Caco-2 (cell line): ENCODE data around the gene LHFPL3. TPM values are rescaled to one million over a fixed set of nuclear protein-coding genes. Genes with fewer than 3 reads are reported as not detected.

Experiments
- BruUV-seq: library from RNA; stranded (reverse); fragments of 400-500 nt; replicated peaks from 2 replicates; lab custom pipeline; 2021; lab: Mats Ljungman, UMichigan
- CTCF ChIA-PET: fragments of 300-600 bp; sonication (Branson Sonifier 250); formaldehyde crosslinking; loops from one replicate; lab custom pipeline; 2022; ENCODE audit warnings: antibody characterized with exemption; lab: Charles Lee
- POLR2A ChIA-PET: fragments of 300-600 bp; sonication (Branson Sonifier 250); formaldehyde crosslinking; loops from one replicate; lab custom pipeline; 2022; ENCODE audit warnings: antibody characterized with exemption; lab: Charles Lee
- DNase-seq, 2 experiments: peaks; one replicate each; pipeline versions ENCODE4 v3.0.0 to v3.0.0-alpha.2; 2020 to 2022
- H3K27me3 ChIP-seq: replicated peaks from 2 replicates; pipeline ENCODE4 v1.6.0; 2011; ENCODE audit warnings: low read length; ENCODE audit not compliant: control insufficient read depth, insufficient read depth
- H3K36me3 ChIP-seq: 2 replicates; pipeline ENCODE4 v1.5.1; 2011; ENCODE audit warnings: low read length; ENCODE audit not compliant: control insufficient read depth, insufficient read depth
- H3K4me1 ChIP-seq: fragments of 250-450 bp; sonication (Bioruptor Pico); 2 replicates; pipeline ENCODE4 v1.5.1; 2020; ENCODE audit warnings: mild to moderate bottlenecking
- H3K4me3 ChIP-seq: 2 replicates; pipeline ENCODE4 v1.5.1; 2011; ENCODE audit warnings: low read depth, mild to moderate bottlenecking, control low read depth, low read length
- H3K9me3 ChIP-seq: fragments of 250-450 bp; sonication (Bioruptor Pico); 2 replicates; pipeline ENCODE4 v1.5.1; 2020; ENCODE audit warnings: mild to moderate bottlenecking, moderate library complexity
- H3K27ac Mint-ChIP-seq: one replicate; pipeline ENCODE4 v1.8.0; 2022; ENCODE audit warnings: mixed read lengths; ENCODE audit not compliant: unreplicated experiment
- H3K27me3 Mint-ChIP-seq: one replicate; pipeline ENCODE4 v1.8.0; 2022; ENCODE audit warnings: mixed read lengths; ENCODE audit not compliant: insufficient read depth, unreplicated experiment
- H3K36me3 Mint-ChIP-seq: one replicate; pipeline ENCODE4 v1.8.0; 2022; ENCODE audit warnings: mild to moderate bottlenecking, mixed read lengths; ENCODE audit not compliant: insufficient read depth, unreplicated experiment
- H3K4me1 Mint-ChIP-seq: one replicate; pipeline ENCODE4 v1.8.0; 2022; ENCODE audit warnings: low read depth, mixed read lengths; ENCODE audit not compliant: unreplicated experiment
- H3K4me3 Mint-ChIP-seq: one replicate; pipeline ENCODE4 v1.8.0; 2022; ENCODE audit warnings: mild to moderate bottlenecking, moderate library complexity, mixed read lengths; ENCODE audit not compliant: unreplicated experiment
- H3K9me3 Mint-ChIP-seq: one replicate; pipeline ENCODE4 v1.8.0; 2022; ENCODE audit warnings: mixed read lengths; ENCODE audit not compliant: unreplicated experiment
- intact Hi-C: fragments of 100-400 bp; cut with micrococcal nuclease; formaldehyde crosslinking; loops from one replicate; pipeline ENCODE4 v1.10.0; 2022; ENCODE audit not compliant: unreplicated experiment
- total RNA-seq: library from RNA; stranded (reverse); gene quantifications from 2 replicates; pipeline ENCODE4 v1.2.3, GENCODE V29; 2022
- TF ChIP-seq, protein P1 (sequence below), 2 experiments: fragments of 200-600 bp in 1 of 2; IDR thresholded peaks; 1 replicate in 1 of 2; 2 replicates in 1 of 2; pipeline versions ENCODE4 v1.5.1 to v1.8.0; 2011 to 2022; ENCODE audit warnings: antibody characterized with exemption in 1 of 2, control low read depth in 1 of 2, inconsistent platforms in 1 of 2, low read depth in 1 of 2, low read length in 1 of 2, mild to moderate bottlenecking in 1 of 2, moderate library complexity in 1 of 2; ENCODE audit not compliant: insufficient read depth in 1 of 2, severe bottlenecking in 1 of 2, unreplicated experiment in 1 of 2

Gene LHFPL3
- total RNA-seq, 1 experiment from 2014 or later, result not detected

DNA sequence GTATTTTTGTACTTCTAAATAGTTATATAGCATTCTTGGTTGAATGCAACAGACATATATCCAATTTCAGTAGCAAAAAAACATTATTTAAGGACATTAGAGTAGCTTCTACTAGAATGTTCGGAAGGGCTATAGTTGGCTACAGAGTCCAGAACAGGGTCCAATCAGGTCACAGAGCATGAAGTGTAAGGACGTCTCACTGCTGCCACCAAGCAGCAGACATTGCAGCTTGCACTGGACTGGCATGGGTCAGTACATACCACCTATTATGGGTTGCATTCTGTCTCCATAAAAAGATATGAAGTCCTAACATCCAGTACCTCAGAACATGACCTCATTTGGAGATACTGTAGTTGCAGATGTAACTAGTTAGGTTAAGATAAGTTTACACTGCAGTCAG is 87.3 kb downstream of the LHFPL3 start:
- H3K9me3 ChIP-seq, result no peaks in the 10 kb centered on the region
- ChIA-PET CTCF (interaction anchor here (1.0 kb wide), 1 partner anchor 185 kb away, joined by 3 read pairs; no protein-coding TSS in a partner anchor), POLR2A (no interaction called here)
- DNase-seq, result peak in 1 of 2 experiments; percentile 14
- Mint-ChIP-seq H3K9me3 (no peaks in the 10 kb centered on the region), H3K27ac (no peak overlapping the region), H3K4me1 (no peaks in the 10 kb centered on the region), H3K4me3 (no peak overlapping the region), H3K36me3 (no peaks in the 10 kb centered on the region), H3K27me3 (peaks cover 5% of the 10 kb centered on the region)
- H3K4me1 ChIP-seq, result no peaks in the 10 kb centered on the region
- H3K27me3 ChIP-seq, result no peaks in the 10 kb centered on the region
- intact Hi-C loops, result loop anchor here (2.0 to 5.0 kb wide), 2 partner anchors 143 to 185 kb away; no protein-coding TSS in a partner anchor
- no peak overlapping the region for H3K4me3 ChIP-seq
- TF ChIP-seq, protein P1, sequence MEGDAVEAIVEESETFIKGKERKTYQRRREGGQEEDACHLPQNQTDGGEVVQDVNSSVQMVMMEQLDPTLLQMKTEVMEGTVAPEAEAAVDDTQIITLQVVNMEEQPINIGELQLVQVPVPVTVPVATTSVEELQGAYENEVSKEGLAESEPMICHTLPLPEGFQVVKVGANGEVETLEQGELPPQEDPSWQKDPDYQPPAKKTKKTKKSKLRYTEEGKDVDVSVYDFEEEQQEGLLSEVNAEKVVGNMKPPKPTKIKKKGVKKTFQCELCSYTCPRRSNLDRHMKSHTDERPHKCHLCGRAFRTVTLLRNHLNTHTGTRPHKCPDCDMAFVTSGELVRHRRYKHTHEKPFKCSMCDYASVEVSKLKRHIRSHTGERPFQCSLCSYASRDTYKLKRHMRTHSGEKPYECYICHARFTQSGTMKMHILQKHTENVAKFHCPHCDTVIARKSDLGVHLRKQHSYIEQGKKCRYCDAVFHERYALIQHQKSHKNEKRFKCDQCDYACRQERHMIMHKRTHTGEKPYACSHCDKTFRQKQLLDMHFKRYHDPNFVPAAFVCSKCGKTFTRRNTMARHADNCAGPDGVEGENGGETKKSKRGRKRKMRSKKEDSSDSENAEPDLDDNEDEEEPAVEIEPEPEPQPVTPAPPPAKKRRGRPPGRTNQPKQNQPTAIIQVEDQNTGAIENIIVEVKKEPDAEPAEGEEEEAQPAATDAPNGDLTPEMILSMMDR (IDR thresholded peaks at IDR 0.05; ENCODE audit: insufficient read depth in 1 of 2, low read depth in 1 of 2, low read length in 1 of 2, severe bottlenecking in 1 of 2, unreplicated experiment in 1 of 2), result peak in 1 of 2 experiments; percentile 30
- no TSS peak for BruUV-seq
- H3K36me3 ChIP-seq, result no peaks in the 10 kb centered on the region

DNA sequence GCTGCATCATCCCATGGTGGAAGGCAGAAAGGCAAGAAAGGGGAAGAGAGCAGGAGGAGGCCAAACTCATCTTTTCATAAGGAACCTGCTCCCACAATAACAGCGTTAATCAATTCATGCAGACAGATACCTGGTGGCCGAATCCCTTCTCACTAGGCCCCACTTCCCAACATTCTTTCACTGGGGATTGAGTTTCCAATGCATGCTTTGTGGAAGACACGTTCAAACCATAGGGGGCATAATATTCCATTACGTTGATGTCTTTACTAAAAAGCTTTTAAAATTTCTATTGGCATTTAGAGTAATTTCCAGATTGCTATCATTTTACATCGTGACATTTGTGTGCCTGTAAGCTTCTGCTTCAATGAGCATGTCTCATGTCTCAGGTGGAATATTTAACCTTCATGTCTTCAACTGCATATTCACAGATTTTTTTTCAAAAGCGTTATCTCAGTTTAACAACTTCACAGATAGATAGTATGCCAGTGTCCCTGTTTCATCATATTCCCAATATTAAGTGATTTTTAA is 88.5 kb downstream of the LHFPL3 start:
- Mint-ChIP-seq H3K27me3 (peaks cover 5% of the 10 kb centered on the region), H3K9me3 (no peaks in the 10 kb centered on the region), H3K4me1 (no peaks in the 10 kb centered on the region), H3K4me3 (no peak overlapping the region), H3K36me3 (no peaks in the 10 kb centered on the region), H3K27ac (no peak overlapping the region)
- ChIA-PET POLR2A (no interaction called here), CTCF (no interaction called here)
- no peaks in the 10 kb centered on the region for H3K9me3 ChIP-seq
- H3K36me3 ChIP-seq, result no peaks in the 10 kb centered on the region
- BruUV-seq, result no TSS peak
- TF ChIP-seq, protein P1 (IDR thresholded peaks at IDR 0.05; ENCODE audit: insufficient read depth in 1 of 2, low read depth in 1 of 2, low read length in 1 of 2, severe bottlenecking in 1 of 2, unreplicated experiment in 1 of 2), result no peak
- intact Hi-C loops, result loop anchor here (2.0 to 5.0 kb wide), 2 partner anchors 145 to 186 kb away; no protein-coding TSS in a partner anchor
- H3K4me1 ChIP-seq, result no peaks in the 10 kb centered on the region
- H3K27me3 ChIP-seq, result no peaks in the 10 kb centered on the region
- no peak overlapping the region for H3K4me3 ChIP-seq
- no peak for DNase-seq

DNA sequence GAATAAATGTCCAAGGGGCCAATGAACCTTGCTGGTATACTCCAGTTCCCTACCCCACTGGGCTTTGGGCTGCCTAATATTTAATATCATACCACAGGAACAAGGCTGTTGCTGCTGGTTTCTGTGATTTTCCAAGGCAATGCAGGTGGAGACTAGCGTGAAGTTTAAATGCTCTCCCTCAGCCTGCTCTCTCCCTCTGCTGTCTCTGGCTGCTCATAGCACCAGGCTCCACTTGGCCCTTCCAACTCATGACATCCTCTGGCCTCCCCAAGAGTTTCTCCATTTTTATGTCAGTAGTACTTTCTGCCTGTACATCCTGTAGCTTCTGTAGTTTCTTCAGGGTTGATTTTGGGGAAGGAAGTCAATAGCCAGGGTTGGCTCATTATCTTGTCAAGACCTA is 103.5 kb downstream of the LHFPL3 start:
- Histone ChIP-seq H3K4me3 (no peak overlapping the region), H3K27me3 (no peaks in the 10 kb centered on the region), H3K4me1 (no peaks in the 10 kb centered on the region), H3K9me3 (no peaks in the 10 kb centered on the region), H3K36me3 (no peaks in the 10 kb centered on the region)
- no peaks in the 10 kb centered on the region for H3K4me1 Mint-ChIP-seq
- no peak overlapping the region for H3K27ac Mint-ChIP-seq
- DNase-seq, result no peak
- BruUV-seq, result no TSS peak
- peaks cover 6% of the 10 kb centered on the region for H3K27me3 Mint-ChIP-seq
- intact Hi-C loops, result no loop called here
- ChIA-PET CTCF (no interaction called here), POLR2A (no interaction called here)
- no peaks in the 10 kb centered on the region for H3K36me3 Mint-ChIP-seq
- no peak overlapping the region for H3K4me3 Mint-ChIP-seq
- TF ChIP-seq, protein P1 (IDR thresholded peaks at IDR 0.05; ENCODE audit: insufficient read depth in 1 of 2, low read depth in 1 of 2, low read length in 1 of 2, severe bottlenecking in 1 of 2, unreplicated experiment in 1 of 2), result no peak
- no peaks in the 10 kb centered on the region for H3K9me3 Mint-ChIP-seq
